K562 (cell line): ENCODE data around the gene PRR19. TPM values are rescaled to one million over a fixed set of nuclear protein-coding genes. Genes with fewer than 3 reads are reported as not detected.

Experiments used
- BHLHE40 ChIP-seq: IDR thresholded peaks from 2 replicates; pipeline ENCODE4 v1.6.1; 2011; ENCODE audit warnings: low read length, improper control_type of control experiment
- CHCHD3 ChIP-seq: fragments of 250-450 bp; sonication (Bioruptor Pico); IDR thresholded peaks from 2 replicates; pipeline ENCODE4 v2.1.2; 2022; ENCODE audit warnings: mild to moderate bottlenecking
- FOSL1 ChIP-seq: fragments of 200-800 bp; sonication (Bioruptor generic); conservative IDR thresholded peaks from 2 replicates; pipeline ENCODE4 v1.6.1; 2016; ENCODE audit warnings: missing genetic modification characterization, missing compliant biosample characterization
- FOXK1 ChIP-seq: sonication (generic); formaldehyde crosslinking; IDR thresholded peaks from 2 replicates; pipeline ENCODE4 v1.8.0; 2022; ENCODE audit warnings: missing genetic modification reagents, mild to moderate bottlenecking, borderline replicate concordance
- KLF16 ChIP-seq: IDR thresholded peaks from 2 replicates; pipeline ENCODE4 v1.6.1; 2016; ENCODE audit warnings: antibody characterized with exemption
- NFATC3 ChIP-seq: fragments of 450-650 bp; IDR thresholded peaks from 2 replicates; pipeline ENCODE4 v1.6.1; 2017; ENCODE audit warnings: mild to moderate bottlenecking
- PRPF4 ChIP-seq: fragments of 200-400 bp; formaldehyde crosslinking; IDR thresholded peaks from one replicate; pipeline ENCODE4 v1.6.1; 2017; ENCODE audit warnings: low read length, low read depth, mild to moderate bottlenecking; ENCODE audit not compliant: insufficient read depth, poor library complexity, severe bottlenecking
- polyA plus RNA-seq, 8 experiments: library from polyadenylated mRNA; depleted of rRNA in 4 of 8; stranded (reverse) in 5 of 8; unstranded in 3 of 8; fragments of >200 nt; fragmentation: Nextera tagmentation in 2 of 8; fragmentation: Illumina TruSeq in 1 of 8; extraction: Ambion mirVana in 2 of 8; extraction: Trizol in 1 of 8; gene quantifications; 2 replicates each; pipeline versions ENCODE4 v1.2.1 to v1.2.3, GENCODE V29; 2011 to 2014; ENCODE audit warnings: inconsistent platforms in 1 of 8, missing spikeins in 1 of 8
- total RNA-seq, 7 experiments: library from RNA; depleted of rRNA in 6 of 7; stranded (reverse); fragments of >200 nt in 6 of 7; fragmentation: Illumina TruSeq in 2 of 7; extraction: Trizol in 2 of 7; gene quantifications; 2 replicates each; pipeline versions ENCODE4 v1.2.1 to v1.2.3, GENCODE V29; 2011 to 2021; ENCODE audit warnings: low replicate concordance in 1 of 7
- TF ChIP-seq, protein P1 (sequence below): fragments of 450-650 bp; IDR thresholded peaks from 2 replicates; pipeline ENCODE4 v1.6.1; 2016; ENCODE audit warnings: mild to moderate bottlenecking, moderate library complexity
- TF ChIP-seq, protein P2 (sequence below): fragments of 450-650 bp; IDR thresholded peaks from 2 replicates; pipeline ENCODE4 v1.7.0; 2016; ENCODE audit warnings: borderline replicate concordance
- TF ChIP-seq, protein P3 (sequence below), 2 experiments: fragments of 150-350 bp in 1 of 2; IDR thresholded peaks; 2 replicates each; pipeline ENCODE4 v1.6.1; 2012 to 2016; ENCODE audit warnings: low read depth in 2 of 2, low read length in 2 of 2, mild to moderate bottlenecking in 1 of 2, moderate library complexity in 1 of 2

Gene PRR19
- total and polyA plus RNA-seq, 9 of the 15 experiments (the other 6 are each of a cell fraction or from before 2014, with no cell fraction given): 0.10 to 1.6 (median 0.54) TPM

DNA sequence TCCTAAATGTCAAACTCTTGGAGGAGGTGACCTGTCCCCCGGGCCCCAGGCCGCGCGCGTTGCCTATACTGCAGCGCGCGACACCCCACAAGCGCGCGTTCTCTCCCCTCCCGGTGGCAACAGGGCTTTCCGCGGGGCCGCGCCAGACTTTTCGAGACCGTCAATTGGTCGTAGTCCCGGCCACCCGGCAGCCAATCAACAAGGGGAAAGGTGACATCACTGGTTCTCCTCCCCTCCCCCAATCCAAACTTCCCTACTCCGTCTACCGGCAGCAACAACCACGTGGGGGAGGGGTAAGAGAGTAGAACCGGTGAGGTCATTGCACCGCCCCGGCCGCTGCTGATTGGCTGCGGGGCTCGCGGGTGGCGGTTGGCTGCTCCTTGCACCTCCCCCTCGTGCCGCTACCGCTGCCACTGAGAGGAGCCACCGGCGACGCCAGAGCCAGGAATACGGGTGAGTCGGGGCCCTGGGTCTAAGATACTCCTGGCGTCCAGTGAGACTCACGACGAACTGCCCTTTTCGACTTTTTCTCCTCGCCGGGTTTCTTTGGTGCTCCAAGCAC, 33.7 kb upstream of the PRR19 start (continued):
- TF ChIP-seq, protein P1, sequence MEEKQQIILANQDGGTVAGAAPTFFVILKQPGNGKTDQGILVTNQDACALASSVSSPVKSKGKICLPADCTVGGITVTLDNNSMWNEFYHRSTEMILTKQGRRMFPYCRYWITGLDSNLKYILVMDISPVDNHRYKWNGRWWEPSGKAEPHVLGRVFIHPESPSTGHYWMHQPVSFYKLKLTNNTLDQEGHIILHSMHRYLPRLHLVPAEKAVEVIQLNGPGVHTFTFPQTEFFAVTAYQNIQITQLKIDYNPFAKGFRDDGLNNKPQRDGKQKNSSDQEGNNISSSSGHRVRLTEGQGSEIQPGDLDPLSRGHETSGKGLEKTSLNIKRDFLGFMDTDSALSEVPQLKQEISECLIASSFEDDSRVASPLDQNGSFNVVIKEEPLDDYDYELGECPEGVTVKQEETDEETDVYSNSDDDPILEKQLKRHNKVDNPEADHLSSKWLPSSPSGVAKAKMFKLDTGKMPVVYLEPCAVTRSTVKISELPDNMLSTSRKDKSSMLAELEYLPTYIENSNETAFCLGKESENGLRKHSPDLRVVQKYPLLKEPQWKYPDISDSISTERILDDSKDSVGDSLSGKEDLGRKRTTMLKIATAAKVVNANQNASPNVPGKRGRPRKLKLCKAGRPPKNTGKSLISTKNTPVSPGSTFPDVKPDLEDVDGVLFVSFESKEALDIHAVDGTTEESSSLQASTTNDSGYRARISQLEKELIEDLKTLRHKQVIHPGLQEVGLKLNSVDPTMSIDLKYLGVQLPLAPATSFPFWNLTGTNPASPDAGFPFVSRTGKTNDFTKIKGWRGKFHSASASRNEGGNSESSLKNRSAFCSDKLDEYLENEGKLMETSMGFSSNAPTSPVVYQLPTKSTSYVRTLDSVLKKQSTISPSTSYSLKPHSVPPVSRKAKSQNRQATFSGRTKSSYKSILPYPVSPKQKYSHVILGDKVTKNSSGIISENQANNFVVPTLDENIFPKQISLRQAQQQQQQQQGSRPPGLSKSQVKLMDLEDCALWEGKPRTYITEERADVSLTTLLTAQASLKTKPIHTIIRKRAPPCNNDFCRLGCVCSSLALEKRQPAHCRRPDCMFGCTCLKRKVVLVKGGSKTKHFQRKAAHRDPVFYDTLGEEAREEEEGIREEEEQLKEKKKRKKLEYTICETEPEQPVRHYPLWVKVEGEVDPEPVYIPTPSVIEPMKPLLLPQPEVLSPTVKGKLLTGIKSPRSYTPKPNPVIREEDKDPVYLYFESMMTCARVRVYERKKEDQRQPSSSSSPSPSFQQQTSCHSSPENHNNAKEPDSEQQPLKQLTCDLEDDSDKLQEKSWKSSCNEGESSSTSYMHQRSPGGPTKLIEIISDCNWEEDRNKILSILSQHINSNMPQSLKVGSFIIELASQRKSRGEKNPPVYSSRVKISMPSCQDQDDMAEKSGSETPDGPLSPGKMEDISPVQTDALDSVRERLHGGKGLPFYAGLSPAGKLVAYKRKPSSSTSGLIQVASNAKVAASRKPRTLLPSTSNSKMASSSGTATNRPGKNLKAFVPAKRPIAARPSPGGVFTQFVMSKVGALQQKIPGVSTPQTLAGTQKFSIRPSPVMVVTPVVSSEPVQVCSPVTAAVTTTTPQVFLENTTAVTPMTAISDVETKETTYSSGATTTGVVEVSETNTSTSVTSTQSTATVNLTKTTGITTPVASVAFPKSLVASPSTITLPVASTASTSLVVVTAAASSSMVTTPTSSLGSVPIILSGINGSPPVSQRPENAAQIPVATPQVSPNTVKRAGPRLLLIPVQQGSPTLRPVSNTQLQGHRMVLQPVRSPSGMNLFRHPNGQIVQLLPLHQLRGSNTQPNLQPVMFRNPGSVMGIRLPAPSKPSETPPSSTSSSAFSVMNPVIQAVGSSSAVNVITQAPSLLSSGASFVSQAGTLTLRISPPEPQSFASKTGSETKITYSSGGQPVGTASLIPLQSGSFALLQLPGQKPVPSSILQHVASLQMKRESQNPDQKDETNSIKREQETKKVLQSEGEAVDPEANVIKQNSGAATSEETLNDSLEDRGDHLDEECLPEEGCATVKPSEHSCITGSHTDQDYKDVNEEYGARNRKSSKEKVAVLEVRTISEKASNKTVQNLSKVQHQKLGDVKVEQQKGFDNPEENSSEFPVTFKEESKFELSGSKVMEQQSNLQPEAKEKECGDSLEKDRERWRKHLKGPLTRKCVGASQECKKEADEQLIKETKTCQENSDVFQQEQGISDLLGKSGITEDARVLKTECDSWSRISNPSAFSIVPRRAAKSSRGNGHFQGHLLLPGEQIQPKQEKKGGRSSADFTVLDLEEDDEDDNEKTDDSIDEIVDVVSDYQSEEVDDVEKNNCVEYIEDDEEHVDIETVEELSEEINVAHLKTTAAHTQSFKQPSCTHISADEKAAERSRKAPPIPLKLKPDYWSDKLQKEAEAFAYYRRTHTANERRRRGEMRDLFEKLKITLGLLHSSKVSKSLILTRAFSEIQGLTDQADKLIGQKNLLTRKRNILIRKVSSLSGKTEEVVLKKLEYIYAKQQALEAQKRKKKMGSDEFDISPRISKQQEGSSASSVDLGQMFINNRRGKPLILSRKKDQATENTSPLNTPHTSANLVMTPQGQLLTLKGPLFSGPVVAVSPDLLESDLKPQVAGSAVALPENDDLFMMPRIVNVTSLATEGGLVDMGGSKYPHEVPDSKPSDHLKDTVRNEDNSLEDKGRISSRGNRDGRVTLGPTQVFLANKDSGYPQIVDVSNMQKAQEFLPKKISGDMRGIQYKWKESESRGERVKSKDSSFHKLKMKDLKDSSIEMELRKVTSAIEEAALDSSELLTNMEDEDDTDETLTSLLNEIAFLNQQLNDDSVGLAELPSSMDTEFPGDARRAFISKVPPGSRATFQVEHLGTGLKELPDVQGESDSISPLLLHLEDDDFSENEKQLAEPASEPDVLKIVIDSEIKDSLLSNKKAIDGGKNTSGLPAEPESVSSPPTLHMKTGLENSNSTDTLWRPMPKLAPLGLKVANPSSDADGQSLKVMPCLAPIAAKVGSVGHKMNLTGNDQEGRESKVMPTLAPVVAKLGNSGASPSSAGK: no peak
- TF ChIP-seq FOSL1 (tag) (peak; percentile 69), KLF16 (no peak), PRPF4 (peak; percentile 32), CHCHD3 (peak; percentile 70; the same call in 1 of the 2 replicates), BHLHE40 (peak; percentile 53), FOXK1 (CRISPR knock-in tag) (peak; percentile 85; the same call in 1 of the 2 replicates), NFATC3 (no peak)
- TF ChIP-seq, protein P2, sequence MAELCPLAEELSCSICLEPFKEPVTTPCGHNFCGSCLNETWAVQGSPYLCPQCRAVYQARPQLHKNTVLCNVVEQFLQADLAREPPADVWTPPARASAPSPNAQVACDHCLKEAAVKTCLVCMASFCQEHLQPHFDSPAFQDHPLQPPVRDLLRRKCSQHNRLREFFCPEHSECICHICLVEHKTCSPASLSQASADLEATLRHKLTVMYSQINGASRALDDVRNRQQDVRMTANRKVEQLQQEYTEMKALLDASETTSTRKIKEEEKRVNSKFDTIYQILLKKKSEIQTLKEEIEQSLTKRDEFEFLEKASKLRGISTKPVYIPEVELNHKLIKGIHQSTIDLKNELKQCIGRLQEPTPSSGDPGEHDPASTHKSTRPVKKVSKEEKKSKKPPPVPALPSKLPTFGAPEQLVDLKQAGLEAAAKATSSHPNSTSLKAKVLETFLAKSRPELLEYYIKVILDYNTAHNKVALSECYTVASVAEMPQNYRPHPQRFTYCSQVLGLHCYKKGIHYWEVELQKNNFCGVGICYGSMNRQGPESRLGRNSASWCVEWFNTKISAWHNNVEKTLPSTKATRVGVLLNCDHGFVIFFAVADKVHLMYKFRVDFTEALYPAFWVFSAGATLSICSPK: no peak
- TF ChIP-seq, protein P3, sequence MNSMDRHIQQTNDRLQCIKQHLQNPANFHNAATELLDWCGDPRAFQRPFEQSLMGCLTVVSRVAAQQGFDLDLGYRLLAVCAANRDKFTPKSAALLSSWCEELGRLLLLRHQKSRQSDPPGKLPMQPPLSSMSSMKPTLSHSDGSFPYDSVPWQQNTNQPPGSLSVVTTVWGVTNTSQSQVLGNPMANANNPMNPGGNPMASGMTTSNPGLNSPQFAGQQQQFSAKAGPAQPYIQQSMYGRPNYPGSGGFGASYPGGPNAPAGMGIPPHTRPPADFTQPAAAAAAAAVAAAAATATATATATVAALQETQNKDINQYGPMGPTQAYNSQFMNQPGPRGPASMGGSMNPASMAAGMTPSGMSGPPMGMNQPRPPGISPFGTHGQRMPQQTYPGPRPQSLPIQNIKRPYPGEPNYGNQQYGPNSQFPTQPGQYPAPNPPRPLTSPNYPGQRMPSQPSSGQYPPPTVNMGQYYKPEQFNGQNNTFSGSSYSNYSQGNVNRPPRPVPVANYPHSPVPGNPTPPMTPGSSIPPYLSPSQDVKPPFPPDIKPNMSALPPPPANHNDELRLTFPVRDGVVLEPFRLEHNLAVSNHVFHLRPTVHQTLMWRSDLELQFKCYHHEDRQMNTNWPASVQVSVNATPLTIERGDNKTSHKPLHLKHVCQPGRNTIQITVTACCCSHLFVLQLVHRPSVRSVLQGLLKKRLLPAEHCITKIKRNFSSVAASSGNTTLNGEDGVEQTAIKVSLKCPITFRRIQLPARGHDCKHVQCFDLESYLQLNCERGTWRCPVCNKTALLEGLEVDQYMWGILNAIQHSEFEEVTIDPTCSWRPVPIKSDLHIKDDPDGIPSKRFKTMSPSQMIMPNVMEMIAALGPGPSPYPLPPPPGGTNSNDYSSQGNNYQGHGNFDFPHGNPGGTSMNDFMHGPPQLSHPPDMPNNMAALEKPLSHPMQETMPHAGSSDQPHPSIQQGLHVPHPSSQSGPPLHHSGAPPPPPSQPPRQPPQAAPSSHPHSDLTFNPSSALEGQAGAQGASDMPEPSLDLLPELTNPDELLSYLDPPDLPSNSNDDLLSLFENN (IDR thresholded peaks at IDR 0.05; ENCODE audit: low read depth in 2 of 2, low read length in 2 of 2): 0 out of 4 replicates have a peak, but pooled peaks of 1 of the 2 experiments have one; percentile 38
